K562 (cell line): ENCODE measurements around the gene POLR2L. TPM values are rescaled to one million over a fixed set of nuclear protein-coding genes. Genes with fewer than 3 reads are reported as not detected.
A peak's percentile ranks its signal among the peaks of the same experiment; 100 is the strongest.

ENCODE experiments used
- E2F6 ChIP-seq, 2 experiments: IDR thresholded peaks; 2 replicates each; pipeline ENCODE4 v1.6.1; 2011; ENCODE audit warnings: borderline replicate concordance in 1 of 2, control low read depth in 1 of 2, low read depth in 1 of 2, low read length in 1 of 2, mild to moderate bottlenecking in 1 of 2, mixed read lengths in 1 of 2, moderate library complexity in 1 of 2; ENCODE audit not compliant: insufficient read depth in 1 of 2, insufficient read length in 1 of 2, poor library complexity in 1 of 2, severe bottlenecking in 1 of 2; ENCODE audit errors: extremely low read depth in 1 of 2
- FOXJ3 ChIP-seq: sonication (generic); formaldehyde crosslinking; IDR thresholded peaks from 2 replicates; pipeline ENCODE4 v1.4.0; 2020; ENCODE audit warnings: mild to moderate bottlenecking, missing genetic modification reagents
- GATA2 ChIP-seq: sonication (generic); formaldehyde crosslinking; IDR thresholded peaks from 2 replicates; pipeline ENCODE4 v1.4.0; 2020; ENCODE audit warnings: mild to moderate bottlenecking, missing genetic modification reagents
- HEY1 ChIP-seq: fragments of 250-450 bp; sonication (Bioruptor Pico); IDR thresholded peaks from 2 replicates; pipeline ENCODE4 v1.5.0; 2020; ENCODE audit warnings: mild to moderate bottlenecking, moderate library complexity, borderline replicate concordance
- HNRNPH1 ChIP-seq: fragments of 200-400 bp; formaldehyde crosslinking; optimal IDR thresholded peaks from 2 replicates; pipeline ENCODE3; 2017; ENCODE audit warnings: low read depth, mild to moderate bottlenecking, low read length, moderate library complexity
- ILF3 ChIP-seq: fragments of 450-650 bp; IDR thresholded peaks from 2 replicates; pipeline ENCODE4 v1.6.1; 2018; ENCODE audit warnings: antibody characterized with exemption, mild to moderate bottlenecking, moderate library complexity, borderline replicate concordance
- LARP7 ChIP-seq: fragments of 450-650 bp; IDR thresholded peaks from 2 replicates; pipeline ENCODE4 v1.6.1; 2016
- MEF2D ChIP-seq: conservative IDR thresholded peaks from 2 replicates; pipeline ENCODE4 v1.6.1; 2016; ENCODE audit warnings: low read depth, missing genetic modification characterization, missing compliant biosample characterization
- ZBTB12 ChIP-seq: fragments of 250-450 bp; sonication (Bioruptor Pico); IDR thresholded peaks from 2 replicates; pipeline ENCODE4 v1.4.0; 2020
- ZNF512 ChIP-seq: IDR thresholded peaks from 2 replicates; pipeline ENCODE4 v1.6.1; 2016; ENCODE audit warnings: missing genetic modification characterization, missing compliant biosample characterization
- polyA plus RNA-seq, 8 experiments: library from polyadenylated mRNA; depleted of rRNA in 4 of 8; stranded (reverse) in 5 of 8; unstranded in 3 of 8; fragments of >200 nt; fragmentation: Nextera tagmentation in 2 of 8; fragmentation: Illumina TruSeq in 1 of 8; extraction: Ambion mirVana in 2 of 8; extraction: Trizol in 1 of 8; gene quantifications; 2 replicates each; pipeline versions ENCODE4 v1.2.1 to v1.2.3, GENCODE V29; 2011 to 2014; ENCODE audit warnings: inconsistent platforms in 1 of 8, missing spikeins in 1 of 8
- total RNA-seq, 7 experiments: library from RNA; depleted of rRNA in 6 of 7; stranded (reverse); fragments of >200 nt in 6 of 7; fragmentation: Illumina TruSeq in 2 of 7; extraction: Trizol in 2 of 7; gene quantifications; 2 replicates each; pipeline versions ENCODE4 v1.2.1 to v1.2.3, GENCODE V29; 2011 to 2021; ENCODE audit warnings: low replicate concordance in 1 of 7
- TF ChIP-seq, protein P1 (sequence below): sonication (generic); formaldehyde crosslinking; IDR thresholded peaks from 2 replicates; pipeline ENCODE4 v1.8.1; 2023; ENCODE audit warnings: missing genetic modification reagents, mild to moderate bottlenecking, borderline replicate concordance
- TF ChIP-seq, protein P2 (sequence below): fragments of 250-450 bp; sonication (Bioruptor Pico); IDR thresholded peaks from 2 replicates; pipeline ENCODE4 v1.5.0; 2020; ENCODE audit warnings: mild to moderate bottlenecking, borderline replicate concordance
- TF ChIP-seq, protein P3 (sequence below): fragments of 450-650 bp; IDR thresholded peaks from 2 replicates; pipeline ENCODE4 v1.6.1; 2018; ENCODE audit warnings: mild to moderate bottlenecking, low read depth; ENCODE audit not compliant: partially characterized antibody

The POLR2L gene
- total and polyA plus RNA-seq, 9 of the 15 experiments (the other 6 are each of a cell fraction or from before 2014, with no cell fraction given) = 38.3 to 688 (median 108) TPM

GRCh38 chr11:827146-827896 lies 15.0 kb downstream of the POLR2L start (continued):
- TF ChIP-seq, protein P1, sequence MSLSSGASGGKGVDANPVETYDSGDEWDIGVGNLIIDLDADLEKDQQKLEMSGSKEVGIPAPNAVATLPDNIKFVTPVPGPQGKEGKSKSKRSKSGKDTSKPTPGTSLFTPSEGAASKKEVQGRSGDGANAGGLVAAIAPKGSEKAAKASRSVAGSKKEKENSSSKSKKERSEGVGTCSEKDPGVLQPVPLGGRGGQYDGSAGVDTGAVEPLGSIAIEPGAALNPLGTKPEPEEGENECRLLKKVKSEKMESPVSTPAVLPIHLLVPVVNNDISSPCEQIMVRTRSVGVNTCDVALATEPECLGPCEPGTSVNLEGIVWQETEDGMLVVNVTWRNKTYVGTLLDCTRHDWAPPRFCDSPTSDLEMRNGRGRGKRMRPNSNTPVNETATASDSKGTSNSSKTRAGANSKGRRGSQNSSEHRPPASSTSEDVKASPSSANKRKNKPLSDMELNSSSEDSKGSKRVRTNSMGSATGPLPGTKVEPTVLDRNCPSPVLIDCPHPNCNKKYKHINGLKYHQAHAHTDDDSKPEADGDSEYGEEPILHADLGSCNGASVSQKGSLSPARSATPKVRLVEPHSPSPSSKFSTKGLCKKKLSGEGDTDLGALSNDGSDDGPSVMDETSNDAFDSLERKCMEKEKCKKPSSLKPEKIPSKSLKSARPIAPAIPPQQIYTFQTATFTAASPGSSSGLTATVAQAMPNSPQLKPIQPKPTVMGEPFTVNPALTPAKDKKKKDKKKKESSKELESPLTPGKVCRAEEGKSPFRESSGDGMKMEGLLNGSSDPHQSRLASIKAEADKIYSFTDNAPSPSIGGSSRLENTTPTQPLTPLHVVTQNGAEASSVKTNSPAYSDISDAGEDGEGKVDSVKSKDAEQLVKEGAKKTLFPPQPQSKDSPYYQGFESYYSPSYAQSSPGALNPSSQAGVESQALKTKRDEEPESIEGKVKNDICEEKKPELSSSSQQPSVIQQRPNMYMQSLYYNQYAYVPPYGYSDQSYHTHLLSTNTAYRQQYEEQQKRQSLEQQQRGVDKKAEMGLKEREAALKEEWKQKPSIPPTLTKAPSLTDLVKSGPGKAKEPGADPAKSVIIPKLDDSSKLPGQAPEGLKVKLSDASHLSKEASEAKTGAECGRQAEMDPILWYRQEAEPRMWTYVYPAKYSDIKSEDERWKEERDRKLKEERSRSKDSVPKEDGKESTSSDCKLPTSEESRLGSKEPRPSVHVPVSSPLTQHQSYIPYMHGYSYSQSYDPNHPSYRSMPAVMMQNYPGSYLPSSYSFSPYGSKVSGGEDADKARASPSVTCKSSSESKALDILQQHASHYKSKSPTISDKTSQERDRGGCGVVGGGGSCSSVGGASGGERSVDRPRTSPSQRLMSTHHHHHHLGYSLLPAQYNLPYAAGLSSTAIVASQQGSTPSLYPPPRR (CRISPR knock-in tag) = no peak
- no peak for TF ChIP-seq ZBTB12 (CRISPR knock-in tag)
- TF ChIP-seq, protein P2, sequence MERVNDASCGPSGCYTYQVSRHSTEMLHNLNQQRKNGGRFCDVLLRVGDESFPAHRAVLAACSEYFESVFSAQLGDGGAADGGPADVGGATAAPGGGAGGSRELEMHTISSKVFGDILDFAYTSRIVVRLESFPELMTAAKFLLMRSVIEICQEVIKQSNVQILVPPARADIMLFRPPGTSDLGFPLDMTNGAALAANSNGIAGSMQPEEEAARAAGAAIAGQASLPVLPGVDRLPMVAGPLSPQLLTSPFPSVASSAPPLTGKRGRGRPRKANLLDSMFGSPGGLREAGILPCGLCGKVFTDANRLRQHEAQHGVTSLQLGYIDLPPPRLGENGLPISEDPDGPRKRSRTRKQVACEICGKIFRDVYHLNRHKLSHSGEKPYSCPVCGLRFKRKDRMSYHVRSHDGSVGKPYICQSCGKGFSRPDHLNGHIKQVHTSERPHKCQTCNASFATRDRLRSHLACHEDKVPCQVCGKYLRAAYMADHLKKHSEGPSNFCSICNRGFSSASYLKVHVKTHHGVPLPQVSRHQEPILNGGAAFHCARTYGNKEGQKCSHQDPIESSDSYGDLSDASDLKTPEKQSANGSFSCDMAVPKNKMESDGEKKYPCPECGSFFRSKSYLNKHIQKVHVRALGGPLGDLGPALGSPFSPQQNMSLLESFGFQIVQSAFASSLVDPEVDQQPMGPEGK (CRISPR knock-in tag) = no peak
- no peak for TF ChIP-seq ILF3
- TF ChIP-seq GATA2 = no peak
- TF ChIP-seq, protein P3, sequence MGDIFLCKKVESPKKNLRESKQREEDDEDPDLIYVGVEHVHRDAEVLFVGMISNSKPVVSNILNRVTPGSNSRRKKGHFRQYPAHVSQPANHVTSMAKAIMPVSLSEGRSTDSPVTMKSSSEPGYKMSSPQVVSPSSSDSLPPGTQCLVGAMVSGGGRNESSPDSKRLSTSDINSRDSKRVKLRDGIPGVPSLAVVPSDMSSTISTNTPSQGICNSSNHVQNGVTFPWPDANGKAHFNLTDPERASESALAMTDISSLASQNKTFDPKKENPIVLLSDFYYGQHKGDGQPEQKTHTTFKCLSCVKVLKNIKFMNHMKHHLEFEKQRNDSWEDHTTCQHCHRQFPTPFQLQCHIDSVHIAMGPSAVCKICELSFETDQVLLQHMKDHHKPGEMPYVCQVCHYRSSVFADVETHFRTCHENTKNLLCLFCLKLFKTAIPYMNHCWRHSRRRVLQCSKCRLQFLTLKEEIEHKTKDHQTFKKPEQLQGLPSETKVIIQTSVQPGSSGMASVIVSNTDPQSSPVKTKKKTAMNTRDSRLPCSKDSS = no peak
- no peak for TF ChIP-seq HNRNPH1
- no peak for TF ChIP-seq HEY1
- TF ChIP-seq ZNF512 (tag) = no peak
- no peak for TF ChIP-seq MEF2D (tag)
- no peak for TF ChIP-seq FOXJ3 (CRISPR knock-in tag)
- TF ChIP-seq E2F6 (IDR thresholded peaks at IDR 0.05; ENCODE audit: borderline replicate concordance in 1 of 2, extremely low read depth in 1 of 2, insufficient read depth in 1 of 2, insufficient read length in 1 of 2, low read depth in 1 of 2, low read length in 1 of 2, poor library complexity in 1 of 2, severe bottlenecking in 1 of 2) = peak in 1 of 2 experiments; percentile 50
- TF ChIP-seq LARP7 = no peak
